ENCODE results near the gene FGF6.

GRCh38 chr12:4412465-4412864 is 33.1 kb downstream of the FGF6 start:
- TF ChIP-seq, protein P1, sequence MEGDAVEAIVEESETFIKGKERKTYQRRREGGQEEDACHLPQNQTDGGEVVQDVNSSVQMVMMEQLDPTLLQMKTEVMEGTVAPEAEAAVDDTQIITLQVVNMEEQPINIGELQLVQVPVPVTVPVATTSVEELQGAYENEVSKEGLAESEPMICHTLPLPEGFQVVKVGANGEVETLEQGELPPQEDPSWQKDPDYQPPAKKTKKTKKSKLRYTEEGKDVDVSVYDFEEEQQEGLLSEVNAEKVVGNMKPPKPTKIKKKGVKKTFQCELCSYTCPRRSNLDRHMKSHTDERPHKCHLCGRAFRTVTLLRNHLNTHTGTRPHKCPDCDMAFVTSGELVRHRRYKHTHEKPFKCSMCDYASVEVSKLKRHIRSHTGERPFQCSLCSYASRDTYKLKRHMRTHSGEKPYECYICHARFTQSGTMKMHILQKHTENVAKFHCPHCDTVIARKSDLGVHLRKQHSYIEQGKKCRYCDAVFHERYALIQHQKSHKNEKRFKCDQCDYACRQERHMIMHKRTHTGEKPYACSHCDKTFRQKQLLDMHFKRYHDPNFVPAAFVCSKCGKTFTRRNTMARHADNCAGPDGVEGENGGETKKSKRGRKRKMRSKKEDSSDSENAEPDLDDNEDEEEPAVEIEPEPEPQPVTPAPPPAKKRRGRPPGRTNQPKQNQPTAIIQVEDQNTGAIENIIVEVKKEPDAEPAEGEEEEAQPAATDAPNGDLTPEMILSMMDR (IDR thresholded peaks at IDR 0.05) = no peak
- TF ChIP-seq POLR2AphosphoS5 (IDR thresholded peaks at IDR 0.05; ENCODE audit: low read depth, low read length) (no peak), SIN3A (IDR thresholded peaks at IDR 0.05; ENCODE audit: borderline replicate concordance, insufficient read depth, low read depth, low read length) (no peak), TCF7L2 (IDR thresholded peaks at IDR 0.05; ENCODE audit: low read depth, low read length) (no peak)
- TF ChIP-seq, protein P2, sequence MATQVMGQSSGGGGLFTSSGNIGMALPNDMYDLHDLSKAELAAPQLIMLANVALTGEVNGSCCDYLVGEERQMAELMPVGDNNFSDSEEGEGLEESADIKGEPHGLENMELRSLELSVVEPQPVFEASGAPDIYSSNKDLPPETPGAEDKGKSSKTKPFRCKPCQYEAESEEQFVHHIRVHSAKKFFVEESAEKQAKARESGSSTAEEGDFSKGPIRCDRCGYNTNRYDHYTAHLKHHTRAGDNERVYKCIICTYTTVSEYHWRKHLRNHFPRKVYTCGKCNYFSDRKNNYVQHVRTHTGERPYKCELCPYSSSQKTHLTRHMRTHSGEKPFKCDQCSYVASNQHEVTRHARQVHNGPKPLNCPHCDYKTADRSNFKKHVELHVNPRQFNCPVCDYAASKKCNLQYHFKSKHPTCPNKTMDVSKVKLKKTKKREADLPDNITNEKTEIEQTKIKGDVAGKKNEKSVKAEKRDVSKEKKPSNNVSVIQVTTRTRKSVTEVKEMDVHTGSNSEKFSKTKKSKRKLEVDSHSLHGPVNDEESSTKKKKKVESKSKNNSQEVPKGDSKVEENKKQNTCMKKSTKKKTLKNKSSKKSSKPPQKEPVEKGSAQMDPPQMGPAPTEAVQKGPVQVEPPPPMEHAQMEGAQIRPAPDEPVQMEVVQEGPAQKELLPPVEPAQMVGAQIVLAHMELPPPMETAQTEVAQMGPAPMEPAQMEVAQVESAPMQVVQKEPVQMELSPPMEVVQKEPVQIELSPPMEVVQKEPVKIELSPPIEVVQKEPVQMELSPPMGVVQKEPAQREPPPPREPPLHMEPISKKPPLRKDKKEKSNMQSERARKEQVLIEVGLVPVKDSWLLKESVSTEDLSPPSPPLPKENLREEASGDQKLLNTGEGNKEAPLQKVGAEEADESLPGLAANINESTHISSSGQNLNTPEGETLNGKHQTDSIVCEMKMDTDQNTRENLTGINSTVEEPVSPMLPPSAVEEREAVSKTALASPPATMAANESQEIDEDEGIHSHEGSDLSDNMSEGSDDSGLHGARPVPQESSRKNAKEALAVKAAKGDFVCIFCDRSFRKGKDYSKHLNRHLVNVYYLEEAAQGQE (IDR thresholded peaks at IDR 0.05; ENCODE audit: insufficient read depth in 1 of 2, low read depth in 2 of 2, low read length in 1 of 2) = no peak
